HCT116 (cell line): ENCODE measurements around the gene ADD3. TPM values are rescaled to one million over a fixed set of nuclear protein-coding genes. Genes with fewer than 3 reads are reported as not detected.

Experiments
- ATAC-seq: fragments of 200-7000 bp; cut with Tn5 transposase; 2 replicates; pipeline ENCODE4 v1.9.1; 2020; ENCODE audit warnings: mild to moderate bottlenecking, moderate library complexity
- BruUV-seq: library from RNA; stranded (reverse); fragments of 400-500 nt; replicated peaks from 2 replicates; lab custom pipeline; 2021; lab: Mats Ljungman, UMichigan
- CTCF ChIA-PET: fragments of 300-600 bp; sonication (Branson Sonifier 250); formaldehyde crosslinking; loops from one replicate; lab custom pipeline; 2021; ENCODE audit warnings: antibody characterized with exemption; lab: Charles Lee
- POLR2A ChIA-PET: fragments of 300-600, 350-600 bp; sonication (Branson Sonifier 250); formaldehyde crosslinking; loops from one replicate; lab custom pipeline; 2021; ENCODE audit warnings: antibody characterized with exemption; lab: Charles Lee
- RAD21 ChIA-PET, 2 experiments: fragments of 300-600 bp; sonication (Branson Sonifier 250); formaldehyde crosslinking; loops; one replicate each; lab custom pipeline; 2023; ENCODE audit warnings: low total read pairs in 2 of 2; ENCODE audit not compliant: uncharacterized antibody in 2 of 2, unreplicated experiment in 2 of 2, low non-redundant PET in 1 of 2; lab: Charles Lee
- DNase-seq: peaks from one replicate; pipeline ENCODE4 v3.0.0-alpha.2; 2010; ENCODE audit warnings: low read depth, low spot score
- H2AFZ ChIP-seq: fragments of 200-600 bp; shearing (Covaris generic), sonication (generic); 2 replicates; pipeline ENCODE4 v1.6.1; 2017; ENCODE audit warnings: low read depth, mixed run types, mixed read lengths, antibody characterized with exemption, low read length; ENCODE audit not compliant: poor library complexity, severe bottlenecking
- H3K27ac ChIP-seq: 2 replicates; pipeline ENCODE4 v1.5.1; 2012; ENCODE audit warnings: low read depth, low read length
- H3K27me3 ChIP-seq: fragments of 200-600 bp; sonication (generic); 2 replicates; pipeline ENCODE4 v1.6.1; 2016; ENCODE audit warnings: mixed run types, low read length, mixed read lengths; ENCODE audit not compliant: insufficient read depth
- H3K36me3 ChIP-seq, 2 experiments: fragments of 200-500 bp in 1 of 2; fragments of 200-600 bp in 1 of 2; sonication (Bioruptor generic) in 1 of 2; sonication (generic) in 1 of 2; 2 replicates each; pipeline versions ENCODE4 v1.5.1 to v1.6.1; 2014 to 2016; ENCODE audit warnings: low read length in 2 of 2, inconsistent platforms in 1 of 2, mixed read lengths in 1 of 2, mixed run types in 1 of 2; ENCODE audit not compliant: insufficient read depth in 2 of 2, control insufficient read depth in 1 of 2
- H3K4me1 ChIP-seq, 2 experiments: fragments of 200-600 bp in 1 of 2; sonication (generic) in 1 of 2; 2 replicates each; pipeline versions ENCODE4 v1.5.1 to v1.6.1; 2012 to 2017; ENCODE audit warnings: low read length in 2 of 2, inconsistent platforms in 1 of 2, mild to moderate bottlenecking in 1 of 2, mixed read lengths in 1 of 2, mixed run types in 1 of 2, moderate library complexity in 1 of 2; ENCODE audit not compliant: insufficient read depth in 2 of 2, control insufficient read depth in 1 of 2
- H3K4me2 ChIP-seq: fragments of 200-600 bp; sonication (generic); 2 replicates; pipeline ENCODE4 v1.6.1; 2017; ENCODE audit warnings: mixed run types, low read length, mixed read lengths
- H3K4me3 ChIP-seq, 2 experiments: fragments of 200-600 bp in 1 of 2; sonication (generic) in 1 of 2; replicated peaks in 1 of 2; 2 replicates each; pipeline ENCODE4 v1.5.1; 2011 to 2016; ENCODE audit warnings: low read length in 2 of 2, control low read depth in 1 of 2, low read depth in 1 of 2, mild to moderate bottlenecking in 1 of 2, mixed read lengths in 1 of 2, mixed run types in 1 of 2
- H3K79me2 ChIP-seq: fragments of 200-600 bp; sonication (generic); 2 replicates; pipeline ENCODE4 v1.6.1; 2017; ENCODE audit warnings: mild to moderate bottlenecking, mixed run types, low read length, moderate library complexity, mixed read lengths; ENCODE audit not compliant: insufficient read depth
- H3K9ac ChIP-seq: fragments of 200-600 bp; sonication (generic); 2 replicates; pipeline ENCODE4 v1.6.1; 2016; ENCODE audit warnings: low read length, mixed read lengths
- H3K9me2 ChIP-seq: fragments of 200-600 bp; sonication (generic), shearing (Covaris generic); 2 replicates; pipeline ENCODE4 v1.6.1; 2017; ENCODE audit warnings: mixed run types, mild to moderate bottlenecking, moderate library complexity; ENCODE audit not compliant: insufficient read depth
- H3K9me3 ChIP-seq, 2 experiments: fragments of 200-500 bp in 1 of 2; fragments of 200-600 bp in 1 of 2; sonication (Bioruptor generic) in 1 of 2; sonication (generic) in 1 of 2; 2 replicates each; pipeline ENCODE4 v1.6.1; 2014 to 2017; ENCODE audit warnings: low read length in 2 of 2, mixed read lengths in 2 of 2, inconsistent platforms in 1 of 2, low read depth in 1 of 2, mild to moderate bottlenecking in 1 of 2, mixed run types in 1 of 2, moderate library complexity in 1 of 2; ENCODE audit not compliant: control insufficient read depth in 1 of 2, insufficient read depth in 1 of 2
- H4K20me1 ChIP-seq: fragments of 200-600 bp; sonication (generic), shearing (Covaris generic); 2 replicates; pipeline ENCODE4 v1.6.1; 2017; ENCODE audit warnings: mixed run types, mild to moderate bottlenecking, moderate library complexity; ENCODE audit not compliant: insufficient read depth
- ATF3 ChIP-seq: IDR thresholded peaks from 2 replicates; pipeline ENCODE4 v1.6.1; 2012
- CBX3 ChIP-seq: IDR thresholded peaks from 2 replicates; pipeline ENCODE4 v1.6.1; 2012; ENCODE audit warnings: low read depth
- CEBPB ChIP-seq: IDR thresholded peaks from 2 replicates; pipeline ENCODE4 v1.6.1; 2012; ENCODE audit warnings: low read depth
- CTCF ChIP-seq, 3 experiments: fragments of 200-600 bp in 1 of 3; sonication (generic) in 1 of 3; IDR thresholded peaks in 2 of 3; conservative IDR thresholded peaks in 1 of 3; 2 replicates each; pipeline ENCODE4 v1.5.1; 2012 to 2017; ENCODE audit warnings: low read depth in 2 of 3, low read length in 2 of 3, antibody characterized with exemption in 1 of 3, borderline replicate concordance in 1 of 3, control low read depth in 1 of 3, mild to moderate bottlenecking in 1 of 3, mixed read lengths in 1 of 3, mixed run types in 1 of 3, moderate library complexity in 1 of 3; ENCODE audit not compliant: insufficient read depth in 1 of 3
- EGR1 ChIP-seq: IDR thresholded peaks from 2 replicates; pipeline ENCODE4 v1.6.1; 2012; ENCODE audit warnings: low read depth
- ELF1 ChIP-seq: IDR thresholded peaks from 2 replicates; pipeline ENCODE4 v1.6.1; 2012; ENCODE audit warnings: low read depth, borderline replicate concordance
- EZH2 ChIP-seq: fragments of 200-600 bp; sonication (generic); IDR thresholded peaks from 2 replicates; pipeline ENCODE4 v1.6.1; 2017; ENCODE audit warnings: antibody characterized with exemption, mixed run types
- EZH2phosphoT487 ChIP-seq: fragments of 200-600 bp; IDR thresholded peaks from 2 replicates; pipeline ENCODE4 v1.6.1; 2018; ENCODE audit warnings: antibody characterized with exemption, borderline replicate concordance
- FOSL1 ChIP-seq: IDR thresholded peaks from 2 replicates; pipeline ENCODE4 v1.6.1; 2012; ENCODE audit warnings: low read depth
- MAX ChIP-seq: IDR thresholded peaks from 2 replicates; pipeline ENCODE4 v1.6.1; 2012
- POLR2AphosphoS5 ChIP-seq: IDR thresholded peaks from 2 replicates; pipeline ENCODE4 v1.6.1; 2011; ENCODE audit warnings: mild to moderate bottlenecking, low read depth, low read length, moderate library complexity
- RAD21 ChIP-seq: IDR thresholded peaks from 2 replicates; pipeline ENCODE4 v1.6.1; 2012; ENCODE audit warnings: low read depth, mild to moderate bottlenecking
- REST ChIP-seq: IDR thresholded peaks from 2 replicates; pipeline ENCODE4 v1.6.1; 2012; ENCODE audit warnings: low read depth
- SRF ChIP-seq: IDR thresholded peaks from 2 replicates; pipeline ENCODE4 v1.6.1; 2012; ENCODE audit warnings: low read depth
- ZBTB33 ChIP-seq: IDR thresholded peaks from 2 replicates; pipeline ENCODE4 v1.6.1; 2011; ENCODE audit warnings: mild to moderate bottlenecking, low read length, moderate library complexity; ENCODE audit not compliant: insufficient replicate concordance; ENCODE audit errors: extremely low read depth
- ZFX ChIP-seq: fragments of 450-650 bp; IDR thresholded peaks from 2 replicates; pipeline ENCODE4 v1.6.1; 2017
- ZNF274 ChIP-seq: fragments of 200-500 bp; sonication (Bioruptor generic); IDR thresholded peaks from 2 replicates; pipeline ENCODE4 v1.6.1; 2014; ENCODE audit warnings: mild to moderate bottlenecking, low read depth, low read length, inconsistent platforms
- intact Hi-C: fragments of 100-400 bp; cut with micrococcal nuclease; formaldehyde crosslinking; loops from 2 replicates; pipeline ENCODE4 v1.10.0; 2022
- total RNA-seq: library from RNA; stranded (reverse); gene quantifications from one replicate; pipeline ENCODE4 v1.2.1, GENCODE V29; 2021; ENCODE audit not compliant: unreplicated experiment

The ADD3 gene
- total RNA-seq, 1 experiment from 2014 or later = 41.1 TPM

- no peak for TF ChIP-seq ZBTB33
- no peak for TF ChIP-seq FOSL1
- no peak for TF ChIP-seq EGR1
- TF ChIP-seq MAX = no peak
- no peak for TF ChIP-seq CEBPB
- no peak for TF ChIP-seq EZH2phosphoT487
- TF ChIP-seq EZH2 = no peak
- TF ChIP-seq ATF3 = no peak
Observed at GRCh38 chr10:110168601-110169481, 161.1 kb downstream of the ADD3 start (continued).

GRCh38 chr10:110169586-110169985 lies 161.8 kb downstream of the ADD3 start:
- CTCF ChIA-PET = no interaction called here
- RAD21 ChIA-PET = no interaction called here
- POLR2A ChIA-PET = no interaction called here
- peaks cover 22% of the 10 kb centered on the region for H3K27me3 ChIP-seq
- ATAC-seq = no peak
- H2AFZ ChIP-seq = no peak overlapping the region
- peaks cover 0 to 10% of the 10 kb centered on the region in 2 experiments; a peak in 2 of 4 replicates for H3K4me1 ChIP-seq
- BruUV-seq = no TSS peak
- H3K36me3 ChIP-seq = no peaks in the 10 kb centered on the region
- H3K9me2 ChIP-seq = no peaks in the 10 kb centered on the region
- H4K20me1 ChIP-seq = no peaks in the 10 kb centered on the region
- H3K4me3 ChIP-seq = no peak overlapping the region
- no peaks in the 10 kb centered on the region for H3K79me2 ChIP-seq
- no peak overlapping the region for H3K4me2 ChIP-seq
- intact Hi-C loops = no loop called here
- no peaks in the 10 kb centered on the region for H3K9me3 ChIP-seq
- no peak overlapping the region for H3K9ac ChIP-seq
- no peak overlapping the region for H3K27ac ChIP-seq
- DNase-seq = no peak
- no peak for TF ChIP-seq CBX3
- no peak for TF ChIP-seq POLR2AphosphoS5
- no peak for TF ChIP-seq REST
- no peak for TF ChIP-seq SRF
- no peak for TF ChIP-seq ZFX
- no peak for TF ChIP-seq ELF1
- TF ChIP-seq CTCF (IDR thresholded peaks at IDR 0.05 in 2 of 3, conservative IDR thresholded peaks at IDR 0.05 in 1 of 3; ENCODE audit: borderline replicate concordance in 1 of 3, insufficient read depth in 1 of 3, low read depth in 2 of 3, low read length in 2 of 3) = no peak
- no peak for TF ChIP-seq MAX
- no peak for TF ChIP-seq RAD21
- TF ChIP-seq ZNF274 = no peak
